GM18505 (cell line): Measurements from ENCODE around the gene ST6GALNAC2.
"Not testable (repeated sequence)": the region's sequence is repeated elsewhere in the genome, so short reads cannot be mapped to it uniquely, and the experiment has no call there.

Experiments used
- ATAC-seq: cut with Tn5 transposase; IDR thresholded peaks from one replicate; pipeline ENCODE4 v1.9.1; 2021; ENCODE audit not compliant: unreplicated experiment
- POLR2A ChIP-seq: IDR thresholded peaks from 4 replicates; pipeline ENCODE4 v1.6.1; 2011; ENCODE audit warnings: borderline replicate concordance; ENCODE audit not compliant: insufficient read depth, insufficient read length; ENCODE audit errors: extremely low read depth

Gene ST6GALNAC2

GRCh38 chr17:76585649-76586593, at the start of gene ST6GALNAC2:
TSS of gene ST6GALNAC2 (minus strand) at chr17:76585860. CDS start at chr17:76585808, 52 bp downstream.
- TF ChIP-seq POLR2A, result no peak
- no peak for ATAC-seq

- no peak for ATAC-seq
- no peak for TF ChIP-seq POLR2A
These were observed 49.4 kb upstream of the ST6GALNAC2 start for GRCh38 chr17:76635039-76635438.

GRCh38 chr17:76633628-76634328, 48.1 kb upstream of the ST6GALNAC2 start:
- no peak for TF ChIP-seq POLR2A
- ATAC-seq, result no peak

- no peak for TF ChIP-seq POLR2A
- ATAC-seq, result no peak
These were observed 46.3 kb upstream of the ST6GALNAC2 start for GRCh38 chr17:76631821-76632565.

DNA sequence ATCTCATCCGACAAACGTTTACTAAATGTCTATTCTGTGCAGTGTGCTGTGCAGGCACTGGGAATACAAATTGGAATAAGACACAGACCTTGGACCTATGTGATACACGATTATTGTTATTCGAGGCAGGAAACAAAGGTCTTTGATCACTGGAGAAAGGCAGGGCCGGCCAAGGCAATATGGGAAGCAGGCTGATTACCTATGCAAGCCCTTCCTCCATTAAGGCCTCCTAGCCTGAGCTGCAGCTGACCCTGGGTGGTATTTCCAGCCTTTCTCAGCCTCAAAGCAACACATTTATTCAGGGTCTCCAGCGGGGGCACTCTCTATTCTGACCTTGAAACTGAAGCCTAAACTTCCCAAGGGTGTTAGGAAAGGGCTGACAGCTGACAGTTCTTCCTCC, 44.5 kb upstream of the ST6GALNAC2 start:
- ATAC-seq, result no peak

GRCh38 chr17:76627510-76627909, 41.9 kb upstream of the ST6GALNAC2 start:
- ATAC-seq, result no peak

More for the DNA sequence above, 44.5 kb upstream of the ST6GALNAC2 start:
- TF ChIP-seq POLR2A, result no peak

DNA sequence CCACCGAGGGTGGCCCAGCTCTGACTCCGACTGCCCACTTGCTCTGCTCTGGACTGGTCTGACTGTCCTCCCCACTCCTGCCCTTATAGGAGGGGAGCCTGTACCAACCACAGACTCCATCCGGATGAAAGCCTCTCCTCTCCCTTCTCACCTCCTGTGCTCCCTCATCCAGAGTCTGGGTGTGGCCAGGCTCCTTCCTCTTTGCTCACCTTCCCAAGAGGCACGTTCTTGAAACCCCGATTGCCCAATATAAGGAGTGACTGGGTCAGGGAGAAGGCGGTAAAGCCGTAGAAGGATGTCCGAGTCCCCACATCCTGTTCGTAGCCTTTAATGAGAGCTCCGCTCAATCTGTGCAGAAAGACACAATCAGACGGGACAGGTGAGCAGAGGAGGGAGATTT, 40.8 kb upstream of the ST6GALNAC2 start:
- no peak for TF ChIP-seq POLR2A

More at GRCh38 chr17:76627510-76627909, 41.9 kb upstream of the ST6GALNAC2 start:
- TF ChIP-seq POLR2A, result no peak

DNA sequence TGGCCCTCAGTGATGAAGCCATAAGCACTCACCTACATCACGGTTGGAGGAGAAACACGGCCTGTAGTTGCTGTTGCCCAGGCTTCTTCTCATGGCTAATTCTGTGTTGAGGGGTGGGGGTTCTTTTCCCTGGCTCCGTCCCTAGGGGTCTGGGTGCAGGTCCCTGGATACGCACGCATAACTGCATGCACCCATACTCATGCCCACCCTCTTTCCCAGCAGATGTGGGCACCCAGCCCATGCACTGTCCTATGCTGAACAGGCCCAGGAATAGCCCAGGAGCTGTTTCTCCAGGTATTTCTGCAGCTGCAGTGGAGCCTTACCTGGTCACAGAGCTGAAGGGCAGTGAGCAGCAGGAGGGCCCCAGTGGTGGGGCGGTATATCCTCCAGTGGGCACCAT, 39.8 kb upstream of the ST6GALNAC2 start:
- no peak for ATAC-seq
- TF ChIP-seq POLR2A, result no peak

More for the DNA sequence above, 40.8 kb upstream of the ST6GALNAC2 start:
- no peak for ATAC-seq

DNA sequence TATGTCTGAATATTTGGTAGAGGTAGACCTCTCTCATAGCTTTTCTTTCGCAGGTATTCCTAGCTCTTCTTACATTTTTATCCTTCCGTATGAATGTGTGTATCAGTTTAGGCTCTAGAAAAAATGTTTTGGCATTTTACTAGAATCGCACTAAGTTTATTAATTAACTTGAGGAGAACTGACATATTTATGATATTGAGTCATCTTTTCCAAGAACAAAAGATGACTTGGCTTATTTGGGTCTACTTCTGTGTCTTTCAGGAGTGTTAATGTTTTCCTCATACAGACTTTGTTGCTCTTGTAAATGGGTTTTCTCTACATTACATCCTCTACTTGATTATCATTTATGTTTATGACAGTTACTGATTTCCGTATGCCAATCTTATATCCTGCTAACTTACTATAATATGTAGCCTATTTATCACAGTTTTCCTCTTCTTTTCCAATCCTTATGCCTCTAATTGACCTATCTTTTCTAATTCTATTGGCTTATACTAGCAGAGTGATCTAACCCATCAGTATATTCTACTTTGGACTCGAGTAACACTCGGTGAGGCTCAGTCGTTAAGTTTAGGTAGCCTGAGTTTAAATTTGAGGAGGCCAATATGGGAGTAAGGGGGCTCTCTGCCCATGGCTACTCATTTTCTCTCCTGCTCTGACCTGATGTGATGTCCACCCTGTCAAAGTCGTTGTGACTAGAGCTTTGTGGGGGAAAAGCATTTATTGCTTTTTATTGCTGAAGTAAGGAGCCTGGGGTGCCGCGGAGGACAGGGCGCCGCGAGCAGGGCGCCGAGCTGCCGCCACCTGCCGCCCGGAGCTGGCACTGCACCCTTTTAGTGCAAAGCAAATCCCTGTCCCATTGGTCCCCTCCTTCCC, 37.8 kb upstream of the ST6GALNAC2 start:
- ATAC-seq, result no peak

DNA sequence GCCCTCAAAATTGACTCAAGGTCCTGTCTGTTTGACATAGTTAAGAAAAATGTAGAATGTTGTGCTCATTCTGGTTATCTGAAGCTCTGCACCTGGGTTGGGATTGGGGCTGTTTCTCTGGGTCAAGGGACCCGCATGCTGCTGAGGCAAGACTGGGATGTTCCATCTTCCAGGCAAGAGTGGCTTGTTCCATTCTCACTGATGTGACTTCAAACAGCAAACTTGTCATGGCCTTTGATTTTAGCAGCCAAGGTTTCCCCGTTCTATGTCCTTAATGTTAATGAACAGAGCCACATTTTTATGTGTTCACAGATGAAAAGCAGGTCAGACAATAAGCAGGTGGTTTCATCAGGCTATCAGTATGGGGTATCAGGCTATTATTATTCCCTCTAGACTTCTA, 32.2 kb upstream of the ST6GALNAC2 start:
- no peak for ATAC-seq
- TF ChIP-seq POLR2A, result no peak

More for the DNA sequence above, 37.8 kb upstream of the ST6GALNAC2 start:
- TF ChIP-seq POLR2A, result no peak

- no peak for TF ChIP-seq POLR2A
- no peak for ATAC-seq
These were observed 29.4 kb upstream of the ST6GALNAC2 start for GRCh38 chr17:76614912-76615617.

DNA sequence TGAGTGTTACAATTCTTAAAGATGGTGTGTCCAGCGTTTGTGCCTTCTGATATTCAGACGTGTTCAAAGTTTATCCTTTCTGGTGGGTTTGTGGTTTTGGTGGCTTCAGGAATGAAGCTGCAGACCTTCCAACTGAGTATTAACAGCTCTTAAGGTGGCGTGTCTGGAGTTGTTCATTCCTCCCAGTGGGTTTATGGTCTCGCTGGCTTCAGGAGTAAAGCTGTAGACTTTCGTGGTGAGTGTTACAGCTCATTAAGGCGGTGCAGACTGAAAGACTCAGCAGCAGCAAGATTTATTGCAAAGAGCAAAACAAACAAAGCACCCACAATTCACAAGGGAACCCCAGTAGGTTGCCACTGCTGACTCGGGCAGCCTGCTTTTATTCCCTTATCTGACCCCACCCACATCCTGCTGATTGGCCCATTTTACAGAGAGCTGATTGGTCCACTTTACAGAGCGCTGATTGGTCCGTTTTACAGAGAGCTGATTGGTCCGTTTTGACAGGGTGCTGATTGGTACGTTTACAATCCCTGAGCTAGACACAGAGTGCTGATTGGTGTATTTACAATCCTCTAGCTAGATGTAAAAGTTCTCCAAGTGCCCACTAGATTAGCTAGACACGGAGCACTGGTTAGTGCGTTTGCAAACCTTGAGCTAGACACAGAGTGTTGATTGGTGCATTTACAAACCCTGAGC, 28.6 kb upstream of the ST6GALNAC2 start:
- not testable (repeated sequence) for ATAC-seq
